Skeletal muscle satellite cell (primary cell): ENCODE data around the gene NTF3.

ENCODE experiments used
- H3K27me3 ChIP-seq: 2 replicates; pipeline ENCODE4 v1.7.0; 2013; ENCODE audit warnings: low read length; ENCODE audit not compliant: control insufficient read depth, insufficient read depth
- H3K36me3 ChIP-seq: 2 replicates; pipeline ENCODE4 v1.7.0; 2013; ENCODE audit warnings: mild to moderate bottlenecking, control low read depth, low read length; ENCODE audit not compliant: insufficient read depth
- H3K4me1 ChIP-seq: 2 replicates; pipeline ENCODE4 v1.7.0; 2013; ENCODE audit warnings: low read length; ENCODE audit not compliant: control insufficient read depth, insufficient read depth
- H3K4me2 ChIP-seq: 2 replicates; pipeline ENCODE4 v1.7.0; 2013; ENCODE audit warnings: mild to moderate bottlenecking, low read length
- H3K4me3 ChIP-seq: 2 replicates; pipeline ENCODE4 v1.7.0; 2013; ENCODE audit warnings: low read length
- H3K9ac ChIP-seq: 2 replicates; pipeline ENCODE4 v1.7.0; 2013; ENCODE audit warnings: mild to moderate bottlenecking, low read depth, low read length, moderate library complexity
- H3K9me3 ChIP-seq: replicated peaks from 2 replicates; pipeline ENCODE4 v1.7.0; 2013; ENCODE audit warnings: mild to moderate bottlenecking, control low read depth, low read length

The NTF3 gene

DNA sequence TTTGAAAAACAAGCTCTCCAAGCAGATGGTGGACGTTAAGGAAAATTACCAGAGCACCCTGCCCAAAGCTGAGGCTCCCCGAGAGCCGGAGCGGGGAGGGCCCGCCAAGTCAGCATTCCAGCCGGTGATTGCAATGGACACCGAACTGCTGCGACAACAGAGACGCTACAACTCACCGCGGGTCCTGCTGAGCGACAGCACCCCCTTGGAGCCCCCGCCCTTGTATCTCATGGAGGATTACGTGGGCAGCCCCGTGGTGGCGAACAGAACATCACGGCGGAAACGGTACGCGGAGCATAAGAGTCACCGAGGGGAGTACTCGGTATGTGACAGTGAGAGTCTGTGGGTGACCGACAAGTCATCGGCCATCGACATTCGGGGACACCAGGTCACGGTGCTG lies 62.4 kb downstream of the NTF3 start:
- no peaks in the 10 kb centered on the region for H3K4me1 ChIP-seq
- peaks cover 6% of the 10 kb centered on the region for H3K27me3 ChIP-seq
- H3K9ac ChIP-seq: no peak overlapping the region
- H3K4me2 ChIP-seq: no peak overlapping the region
- no peak overlapping the region for H3K4me3 ChIP-seq
- H3K36me3 ChIP-seq: no peaks in the 10 kb centered on the region
- no peaks in the 10 kb centered on the region for H3K9me3 ChIP-seq

DNA sequence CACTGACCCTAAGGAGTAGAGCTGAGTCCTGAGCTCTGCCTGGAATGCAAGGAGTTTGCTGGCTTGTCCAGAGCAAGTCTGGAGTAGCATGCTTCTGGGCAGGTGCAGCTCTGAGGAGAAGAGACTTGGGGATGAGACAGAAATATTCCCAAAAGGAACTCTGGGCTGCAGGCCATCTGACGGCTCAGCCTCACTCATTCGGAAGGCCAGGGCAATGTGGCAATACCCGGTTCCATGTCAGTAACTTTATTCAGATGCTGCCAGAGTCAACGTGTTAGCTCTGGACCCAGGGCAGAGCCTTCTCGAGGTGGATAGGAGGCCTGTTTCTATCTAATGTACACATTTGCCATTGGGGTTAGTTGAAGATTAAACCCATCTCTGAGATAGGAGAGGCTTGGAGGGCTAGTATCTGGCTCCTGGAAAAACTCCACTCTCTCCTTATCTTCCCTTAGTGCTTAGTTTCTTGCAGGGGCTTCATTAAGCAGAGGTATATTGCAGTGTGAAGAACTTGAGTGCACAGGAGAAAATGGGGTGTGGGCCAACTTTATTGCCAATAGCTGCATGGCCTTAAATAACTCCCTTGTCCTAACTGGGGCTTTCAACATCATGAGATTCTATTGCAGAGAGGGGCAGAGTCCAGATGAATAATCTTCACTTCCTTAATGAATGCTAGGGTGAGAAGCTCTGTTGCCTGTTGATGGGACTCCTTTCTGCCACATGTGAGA lies 65.6 kb downstream of the NTF3 start:
- peaks cover 2% of the 10 kb centered on the region for H3K27me3 ChIP-seq
- H3K4me1 ChIP-seq: no peaks in the 10 kb centered on the region
- H3K9me3 ChIP-seq: no peaks in the 10 kb centered on the region
- H3K36me3 ChIP-seq: no peaks in the 10 kb centered on the region
- no peak overlapping the region for H3K4me3 ChIP-seq
- no peak overlapping the region for H3K4me2 ChIP-seq
- no peak overlapping the region for H3K9ac ChIP-seq

GRCh38 chr12:5498076-5498475 lies 66.2 kb downstream of the NTF3 start:
- H3K36me3 ChIP-seq: no peaks in the 10 kb centered on the region
- no peaks in the 10 kb centered on the region for H3K9me3 ChIP-seq
- H3K4me1 ChIP-seq: no peaks in the 10 kb centered on the region
- H3K4me2 ChIP-seq: no peak overlapping the region
- H3K27me3 ChIP-seq: no peaks in the 10 kb centered on the region
- no peak overlapping the region for H3K9ac ChIP-seq
- no peak overlapping the region for H3K4me3 ChIP-seq

- no peak overlapping the region for H3K4me3 ChIP-seq
- H3K4me2 ChIP-seq: no peak overlapping the region
- H3K4me1 ChIP-seq: no peaks in the 10 kb centered on the region
- no peak overlapping the region for H3K9ac ChIP-seq
- H3K27me3 ChIP-seq: no peaks in the 10 kb centered on the region
- H3K9me3 ChIP-seq: no peaks in the 10 kb centered on the region
- H3K36me3 ChIP-seq: no peaks in the 10 kb centered on the region
These were observed 66.9 kb downstream of the NTF3 start for GRCh38 chr12:5498806-5499205.

DNA sequence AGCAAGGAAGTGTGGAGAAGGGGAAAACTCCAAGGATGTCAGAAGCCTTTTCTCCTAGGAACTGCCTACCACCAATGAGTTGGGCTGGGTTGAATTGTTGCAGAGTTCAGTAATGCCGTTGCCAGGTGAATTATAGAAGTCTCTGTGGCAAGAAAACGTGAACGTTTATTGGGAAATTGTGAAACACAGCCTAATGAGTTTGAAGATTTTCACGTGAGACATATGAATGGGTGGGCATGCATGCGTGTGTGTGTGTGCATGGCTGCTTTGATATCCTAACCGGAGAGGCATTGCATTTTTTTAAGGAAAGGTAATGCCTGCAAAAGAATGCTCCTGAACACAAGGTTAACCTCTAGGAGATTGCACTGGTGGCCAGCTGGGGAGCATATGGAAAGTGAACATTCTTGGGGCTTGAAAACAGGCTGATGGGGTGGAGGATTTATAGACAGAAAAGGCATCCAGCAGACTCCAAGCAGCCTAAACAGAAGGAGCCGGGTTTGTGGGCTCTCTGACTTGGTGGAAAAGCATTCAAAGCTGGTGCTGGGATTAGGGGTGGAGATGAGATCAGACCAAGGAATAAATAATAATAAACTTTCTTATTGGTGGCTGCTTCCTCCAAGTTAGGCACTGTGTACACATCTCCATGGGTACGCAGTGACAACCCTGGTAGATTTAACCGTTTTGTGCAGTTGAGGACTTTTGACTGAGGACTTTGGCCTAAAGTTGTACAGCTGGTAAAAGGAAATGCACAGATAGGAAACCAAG lies 67.8 kb downstream of the NTF3 start:
- Histone ChIP-seq H3K9ac (no peak overlapping the region), H3K4me1 (no peaks in the 10 kb centered on the region), H3K9me3 (no peaks in the 10 kb centered on the region), H3K4me3 (no peak overlapping the region), H3K4me2 (no peak overlapping the region), H3K27me3 (no peaks in the 10 kb centered on the region), H3K36me3 (no peaks in the 10 kb centered on the region)

GRCh38 chr12:5500331-5500659 lies 68.4 kb downstream of the NTF3 start:
- Histone ChIP-seq H3K36me3 (no peaks in the 10 kb centered on the region), H3K9ac (no peak overlapping the region), H3K9me3 (no peaks in the 10 kb centered on the region)

GRCh38 chr12:5503774-5504173 lies 71.9 kb downstream of the NTF3 start:
- H3K36me3 ChIP-seq: no peaks in the 10 kb centered on the region
- H3K4me1 ChIP-seq: no peaks in the 10 kb centered on the region
- H3K27me3 ChIP-seq: no peaks in the 10 kb centered on the region
- H3K4me2 ChIP-seq: no peak overlapping the region
- no peak overlapping the region for H3K9ac ChIP-seq
- H3K9me3 ChIP-seq: no peaks in the 10 kb centered on the region
- H3K4me3 ChIP-seq: no peak overlapping the region

More at GRCh38 chr12:5500331-5500659, 68.4 kb downstream of the NTF3 start:
- no peak overlapping the region for H3K4me2 ChIP-seq
- H3K4me3 ChIP-seq: no peak overlapping the region
- H3K27me3 ChIP-seq: no peaks in the 10 kb centered on the region
- H3K4me1 ChIP-seq: no peaks in the 10 kb centered on the region

- no peaks in the 10 kb centered on the region for H3K27me3 ChIP-seq
These were observed 73.2 kb downstream of the NTF3 start for GRCh38 chr12:5505116-5505515.

DNA sequence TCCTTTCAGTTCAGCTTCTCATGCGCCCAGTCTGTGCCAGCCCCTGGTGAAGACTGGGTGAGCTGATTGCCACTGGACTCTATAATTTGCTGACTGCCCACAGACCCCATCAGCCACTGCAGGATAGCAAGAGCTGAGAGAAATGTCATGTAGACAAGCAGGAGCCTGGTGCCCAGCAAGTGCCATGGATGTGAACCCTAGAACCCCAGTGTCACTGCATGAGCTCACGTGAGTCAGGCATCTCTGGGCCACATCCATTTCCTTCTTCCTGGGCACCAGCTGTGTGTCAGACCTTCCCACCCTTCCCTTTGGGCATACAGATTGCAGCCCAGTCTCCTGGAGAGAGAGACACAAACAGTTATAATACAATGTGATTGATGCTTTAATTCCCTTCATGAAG lies 73.8 kb downstream of the NTF3 start:
- no peak overlapping the region for H3K4me3 ChIP-seq
- H3K9me3 ChIP-seq: no peaks in the 10 kb centered on the region
- no peaks in the 10 kb centered on the region for H3K4me1 ChIP-seq
- no peaks in the 10 kb centered on the region for H3K36me3 ChIP-seq
- H3K4me2 ChIP-seq: no peak overlapping the region
- H3K27me3 ChIP-seq: peaks cover 3% of the 10 kb centered on the region
- H3K9ac ChIP-seq: no peak overlapping the region

More at GRCh38 chr12:5505116-5505515, 73.2 kb downstream of the NTF3 start:
- Histone ChIP-seq H3K9ac (no peak overlapping the region), H3K4me1 (no peaks in the 10 kb centered on the region), H3K4me2 (no peak overlapping the region), H3K9me3 (no peaks in the 10 kb centered on the region), H3K36me3 (no peaks in the 10 kb centered on the region), H3K4me3 (no peak overlapping the region)

DNA sequence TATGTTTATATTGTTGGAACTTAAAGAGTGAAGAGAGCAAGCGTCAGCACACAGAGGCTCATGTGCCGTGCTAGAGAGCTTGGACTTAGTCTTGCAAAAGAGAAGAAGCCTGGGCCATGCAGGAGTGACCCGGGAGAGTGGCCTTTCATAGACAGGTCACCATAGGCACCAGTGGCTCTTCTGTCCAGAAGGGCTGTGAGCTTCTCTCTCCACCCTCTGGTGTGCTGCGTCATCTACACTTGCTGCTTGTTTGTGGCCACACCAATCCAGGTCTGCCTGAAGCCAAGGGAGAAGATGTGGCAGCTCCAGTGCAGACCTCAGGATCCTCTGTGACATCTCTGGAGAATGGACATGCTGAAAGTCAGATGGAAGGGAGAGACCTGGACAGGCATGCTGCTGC lies 74.4 kb downstream of the NTF3 start:
- no peaks in the 10 kb centered on the region for H3K36me3 ChIP-seq
- no peak overlapping the region for H3K9ac ChIP-seq
- H3K4me3 ChIP-seq: no peak overlapping the region
- no peak overlapping the region for H3K4me2 ChIP-seq
- H3K9me3 ChIP-seq: no peaks in the 10 kb centered on the region
- H3K4me1 ChIP-seq: no peaks in the 10 kb centered on the region
- H3K27me3 ChIP-seq: peaks cover 8% of the 10 kb centered on the region

DNA sequence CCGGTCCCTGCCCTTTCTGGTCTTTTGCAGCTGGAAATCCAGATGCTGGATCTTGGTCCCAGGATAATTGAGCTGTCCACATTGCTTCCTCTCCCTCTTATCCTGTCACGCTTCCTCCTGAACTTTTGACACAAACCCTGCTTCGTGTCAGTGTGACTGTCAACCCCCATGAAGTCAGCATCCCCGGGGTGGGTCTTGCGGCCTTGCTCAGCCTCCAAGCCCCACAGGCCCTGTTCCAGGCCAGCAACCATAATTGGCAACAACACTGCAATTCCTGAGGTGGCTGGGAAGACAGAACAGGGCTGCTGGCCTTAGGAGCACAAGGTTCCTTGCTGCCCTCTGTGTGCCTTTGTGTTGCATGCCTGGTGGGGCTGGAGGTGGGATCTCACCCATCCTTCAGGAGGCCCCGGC lies 74.9 kb downstream of the NTF3 start:
- H3K9ac ChIP-seq: no peak overlapping the region
- H3K4me3 ChIP-seq: no peak overlapping the region
- H3K9me3 ChIP-seq: no peaks in the 10 kb centered on the region
- H3K36me3 ChIP-seq: no peaks in the 10 kb centered on the region
- H3K4me1 ChIP-seq: no peaks in the 10 kb centered on the region
- H3K27me3 ChIP-seq: peaks cover 11% of the 10 kb centered on the region
- no peak overlapping the region for H3K4me2 ChIP-seq
